ENCODE results near the gene AWAT2. TPM values are rescaled to one million over a fixed set of nuclear protein-coding genes. Genes with fewer than 3 reads are reported as not detected.
"Not testable (repeated sequence)": the region's sequence is repeated elsewhere in the genome, so short reads cannot be mapped to it uniquely, and the experiment has no call there.

AWAT2 gene
- total and polyA plus RNA-seq, 9 of the 15 experiments (the other 6 are each of a cell fraction or from before 2014, with no cell fraction given) = not detected

DNA sequence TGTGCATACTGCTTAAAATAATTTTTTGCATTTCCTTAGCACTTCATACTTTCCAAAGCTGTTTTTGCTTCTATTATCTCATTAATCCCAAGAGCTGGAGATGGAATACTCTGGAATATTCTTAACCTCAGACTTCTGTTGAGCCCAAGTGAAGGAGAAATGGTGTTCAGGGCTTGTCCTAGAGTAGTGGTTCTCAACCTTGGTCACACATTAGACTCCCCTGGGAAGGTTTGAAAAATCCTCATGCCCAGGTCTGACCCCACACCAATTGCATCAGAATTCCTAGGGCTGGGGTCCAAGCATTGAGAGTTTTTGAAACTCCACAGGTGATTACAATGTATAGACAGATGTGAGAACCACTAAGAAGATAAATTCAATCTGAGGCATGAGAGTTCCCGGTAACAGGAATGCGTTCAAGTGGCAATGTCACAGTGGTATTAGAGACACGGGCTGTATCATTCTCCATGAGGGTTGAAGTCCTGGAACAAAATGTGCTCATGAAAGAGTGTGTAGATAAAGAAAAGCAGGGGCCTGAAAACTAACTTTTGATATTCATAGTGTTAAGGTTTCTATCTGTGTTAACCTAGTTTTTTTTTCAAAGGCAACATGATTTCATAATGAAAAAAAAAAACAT, 47.9 kb downstream of the AWAT2 start:
- ChIA-PET POLR2A (no interaction called here), CTCF (ENCODE audit: low intra/inter-chr PET ratio) (no interaction called here)
- in situ Hi-C loops (cut with MboI) (no loop called here), intact Hi-C loops (cut with micrococcal nuclease) (no loop called here)
- Histone ChIP-seq H3K36me3 (ENCODE audit: control insufficient read depth, insufficient read depth, low read length) (no peaks in the 10 kb centered on the region), H4K20me1 (replicated peaks; ENCODE audit: control insufficient read depth, insufficient read depth, low read length) (no peaks in the 10 kb centered on the region), H2AFZ (ENCODE audit: low read depth, low read length) (no peak overlapping the region), H3K27me3 (ENCODE audit: control insufficient read depth in 2 of 2, insufficient read depth in 2 of 2, low read length in 2 of 2) (no peaks in the 10 kb centered on the region), H3K4me3 (no peak overlapping the region), H3K79me2 (ENCODE audit: control insufficient read depth, insufficient read depth, low read length) (no peaks in the 10 kb centered on the region), H3K27ac (ENCODE audit: extremely low read depth, low read depth, low read length) (no peak overlapping the region), H3K9me1 (ENCODE audit: control insufficient read depth, insufficient read depth, low read length) (no peaks in the 10 kb centered on the region), H3K9me3 (replicated peaks; ENCODE audit: control insufficient read depth, insufficient read depth, low read depth, low read length) (no peaks in the 10 kb centered on the region), H3K4me2 (ENCODE audit: insufficient read depth, low read length) (no peak overlapping the region), H3K9ac (ENCODE audit: insufficient read depth in 1 of 2, low read depth in 2 of 2, low read length in 2 of 2) (no peak overlapping the region), H3K4me1 (replicated peaks in 1 of 2; ENCODE audit: control insufficient read depth in 2 of 2, insufficient read depth in 2 of 2, low read length in 2 of 2) (no peaks in the 10 kb centered on the region)
- FAIRE-seq (no peak), DNase-seq (ENCODE audit: extremely low read depth in 1 of 4, low spot score in 3 of 4) (no peak), ATAC-seq (no peak)
- no peak for TF ChIP-seq ZNF282 (CRISPR knock-in tag; IDR thresholded peaks at IDR 0.05)
- BruUV-seq (replicated peaks) = no TSS peak
- WGBS (ENCODE audit: insufficient coverage, low coverage, missing lambda C conversion rate) = 0% methylated on average over 3 of the region's 3 CpGs

DNA sequence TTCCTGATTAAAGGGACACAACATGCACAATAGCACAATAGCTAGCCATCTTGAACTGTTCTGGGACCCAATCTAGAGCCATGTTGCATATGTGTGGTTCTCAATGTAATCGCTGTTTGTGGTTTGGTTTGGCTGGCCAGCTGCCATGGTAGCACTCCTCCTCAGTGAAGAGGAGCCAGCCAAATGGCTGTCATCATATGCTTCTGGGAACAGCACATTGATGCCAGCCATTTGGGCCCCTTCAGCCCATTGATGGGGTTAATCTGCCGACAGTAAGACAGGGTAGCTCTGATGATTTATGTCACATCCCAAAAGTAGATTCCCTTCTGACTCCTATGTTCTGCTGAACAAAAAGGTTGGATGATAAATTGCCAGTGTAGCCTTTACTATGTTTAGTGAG, 48.5 kb downstream of the AWAT2 start:
- Histone ChIP-seq H4K20me1 (replicated peaks; ENCODE audit: control insufficient read depth, insufficient read depth, low read length) (no peaks in the 10 kb centered on the region), H3K36me3 (ENCODE audit: control insufficient read depth, insufficient read depth, low read length) (no peaks in the 10 kb centered on the region), H3K27ac (ENCODE audit: extremely low read depth, low read depth, low read length) (no peak overlapping the region), H3K4me2 (ENCODE audit: insufficient read depth, low read length) (no peak overlapping the region), H3K9ac (ENCODE audit: insufficient read depth in 1 of 2, low read depth in 2 of 2, low read length in 2 of 2) (no peak overlapping the region), H3K27me3 (ENCODE audit: control insufficient read depth in 2 of 2, insufficient read depth in 2 of 2, low read length in 2 of 2) (no peaks in the 10 kb centered on the region), H3K9me1 (ENCODE audit: control insufficient read depth, insufficient read depth, low read length) (no peaks in the 10 kb centered on the region), H3K4me1 (replicated peaks in 1 of 2; ENCODE audit: control insufficient read depth in 2 of 2, insufficient read depth in 2 of 2, low read length in 2 of 2) (no peaks in the 10 kb centered on the region), H3K4me3 (no peak overlapping the region), H3K9me3 (replicated peaks; ENCODE audit: control insufficient read depth, insufficient read depth, low read depth, low read length) (no peaks in the 10 kb centered on the region), H3K79me2 (ENCODE audit: control insufficient read depth, insufficient read depth, low read length) (no peaks in the 10 kb centered on the region), H2AFZ (ENCODE audit: low read depth, low read length) (no peak overlapping the region)
- no TSS peak for BruUV-seq (replicated peaks)
- TF ChIP-seq, protein P1, sequence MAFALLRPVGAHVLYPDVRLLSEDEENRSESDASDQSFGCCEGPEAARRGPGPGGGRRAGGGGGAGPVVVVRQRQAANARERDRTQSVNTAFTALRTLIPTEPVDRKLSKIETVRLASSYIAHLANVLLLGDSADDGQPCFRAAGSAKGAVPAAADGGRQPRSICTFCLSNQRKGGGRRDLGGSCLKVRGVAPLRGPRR (CRISPR knock-in tag; IDR thresholded peaks at IDR 0.05) = no peak
- TF ChIP-seq CCAR2 (IDR thresholded peaks at IDR 0.05; ENCODE audit: low read depth, low read length) = no peak
- no peak for TF ChIP-seq TBL1XR1 (IDR thresholded peaks at IDR 0.05; ENCODE audit: low read length in 2 of 2)
- TF ChIP-seq POU5F1 (IDR thresholded peaks at IDR 0.05; ENCODE audit: borderline replicate concordance, low read depth, low read length, partially characterized antibody) = no peak
- TF ChIP-seq, protein P2, sequence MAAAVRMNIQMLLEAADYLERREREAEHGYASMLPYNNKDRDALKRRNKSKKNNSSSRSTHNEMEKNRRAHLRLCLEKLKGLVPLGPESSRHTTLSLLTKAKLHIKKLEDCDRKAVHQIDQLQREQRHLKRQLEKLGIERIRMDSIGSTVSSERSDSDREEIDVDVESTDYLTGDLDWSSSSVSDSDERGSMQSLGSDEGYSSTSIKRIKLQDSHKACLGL (CRISPR knock-in tag; IDR thresholded peaks at IDR 0.05; ENCODE audit: borderline replicate concordance, poor library complexity, severe bottlenecking) = no peak
- in situ Hi-C loops (cut with MboI) = no loop called here
- DNase-seq (ENCODE audit: extremely low read depth in 1 of 4, low spot score in 3 of 4) (no peak), ATAC-seq (no peak), FAIRE-seq (no peak)
- WGBS (ENCODE audit: insufficient coverage, low coverage, missing lambda C conversion rate) = 0% methylated on average over 2 of the region's 2 CpGs
- intact Hi-C loops (cut with micrococcal nuclease) = no loop called here
- POLR2A ChIA-PET = no interaction called here
- CTCF ChIA-PET (ENCODE audit: low intra/inter-chr PET ratio) = no interaction called here

DNA sequence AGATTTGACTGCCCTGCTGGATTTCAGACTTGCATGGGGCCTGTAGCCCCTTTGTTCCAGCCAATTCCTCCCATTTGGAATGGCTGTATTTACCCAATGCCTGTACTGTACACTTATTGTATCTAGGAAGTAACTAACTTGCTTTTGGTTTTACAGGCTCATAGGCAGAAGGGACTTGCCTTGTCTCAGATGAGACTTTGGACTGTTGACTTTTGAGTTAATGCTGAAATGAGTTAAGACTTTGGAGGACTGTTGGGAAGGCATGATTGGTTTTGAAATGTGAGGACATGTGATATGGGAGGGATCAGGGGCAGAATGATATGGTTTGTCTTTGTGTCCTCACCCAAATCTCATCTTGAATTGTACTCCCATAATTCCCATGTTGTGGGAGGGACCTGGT, 51.4 kb downstream of the AWAT2 start:
- H4K20me1 ChIP-seq (replicated peaks; ENCODE audit: control insufficient read depth, insufficient read depth, low read length); H3K4me2 ChIP-seq (ENCODE audit: insufficient read depth, low read length); H3K9me3 ChIP-seq (replicated peaks; ENCODE audit: control insufficient read depth, insufficient read depth, low read depth, low read length); H3K36me3 ChIP-seq (ENCODE audit: control insufficient read depth, insufficient read depth, low read length); H3K79me2 ChIP-seq (ENCODE audit: control insufficient read depth, insufficient read depth, low read length); H3K4me1 ChIP-seq (replicated peaks in 1 of 2; ENCODE audit: control insufficient read depth in 2 of 2, insufficient read depth in 2 of 2, low read length in 2 of 2); POLR2A ChIA-PET; ATAC-seq; intact Hi-C loops (cut with micrococcal nuclease); H3K27ac ChIP-seq (ENCODE audit: extremely low read depth, low read depth, low read length); H3K9ac ChIP-seq (ENCODE audit: insufficient read depth in 1 of 2, low read depth in 2 of 2, low read length in 2 of 2); DNase-seq (ENCODE audit: extremely low read depth in 1 of 4, low spot score in 3 of 4); CTCF ChIA-PET (ENCODE audit: low intra/inter-chr PET ratio); in situ Hi-C loops (cut with MboI); FAIRE-seq; H2AFZ ChIP-seq (ENCODE audit: low read depth, low read length); H3K27me3 ChIP-seq (ENCODE audit: control insufficient read depth in 2 of 2, insufficient read depth in 2 of 2, low read length in 2 of 2); H3K4me3 ChIP-seq; BruUV-seq (replicated peaks); H3K9me1 ChIP-seq (ENCODE audit: control insufficient read depth, insufficient read depth, low read length): not testable (repeated sequence)
